SIG-M5 (cell line): Measurements from ENCODE around the gene EFCC1.

ENCODE experiments used
- DNase-seq: peaks from one replicate; lab custom pipeline; 2025; lab: John Stamatoyannopoulos, UW

Gene EFCC1

DNA sequence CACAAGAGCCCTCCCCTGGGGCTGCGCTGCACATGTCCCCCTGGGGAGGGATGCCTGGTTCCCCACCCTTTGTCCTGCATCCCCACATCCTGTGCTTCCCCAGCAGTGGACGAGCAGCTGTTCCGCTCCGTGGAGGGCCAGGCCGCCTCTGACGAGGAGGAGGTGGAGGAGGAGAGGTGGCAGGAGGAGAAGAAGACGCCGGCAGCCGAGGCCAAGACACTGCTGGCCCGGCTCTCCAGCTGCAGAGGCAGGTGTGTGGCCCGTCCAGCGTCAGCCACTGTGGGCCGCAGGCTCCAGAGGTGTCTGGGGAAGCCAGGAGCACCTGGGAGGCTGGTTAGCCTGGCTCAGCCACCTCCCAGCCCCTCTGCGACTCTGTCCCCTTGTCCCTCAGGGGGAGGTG lies 31.6 kb downstream of the EFCC1 start:
- DNase-seq: no peak

DNA sequence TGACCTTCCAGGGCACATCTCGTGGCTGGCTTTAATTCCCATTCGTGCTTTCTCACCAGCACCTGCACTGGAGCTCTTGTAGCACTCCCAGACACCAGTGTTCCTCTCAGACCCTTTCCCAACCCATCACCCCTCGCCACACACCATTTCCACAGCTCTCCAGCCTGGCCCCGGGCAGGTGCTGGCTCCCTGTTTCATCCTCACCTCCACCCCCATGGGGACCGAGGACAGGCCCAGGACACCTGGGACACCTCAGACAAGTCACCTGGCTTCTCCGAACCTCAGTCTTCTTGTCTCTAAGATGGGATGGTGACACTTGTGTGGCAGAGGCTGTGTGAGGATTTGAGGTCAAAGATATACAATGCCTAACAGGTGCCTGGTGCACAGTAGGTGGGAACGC lies 32.0 kb downstream of the EFCC1 start:
- DNase-seq: no peak

DNA sequence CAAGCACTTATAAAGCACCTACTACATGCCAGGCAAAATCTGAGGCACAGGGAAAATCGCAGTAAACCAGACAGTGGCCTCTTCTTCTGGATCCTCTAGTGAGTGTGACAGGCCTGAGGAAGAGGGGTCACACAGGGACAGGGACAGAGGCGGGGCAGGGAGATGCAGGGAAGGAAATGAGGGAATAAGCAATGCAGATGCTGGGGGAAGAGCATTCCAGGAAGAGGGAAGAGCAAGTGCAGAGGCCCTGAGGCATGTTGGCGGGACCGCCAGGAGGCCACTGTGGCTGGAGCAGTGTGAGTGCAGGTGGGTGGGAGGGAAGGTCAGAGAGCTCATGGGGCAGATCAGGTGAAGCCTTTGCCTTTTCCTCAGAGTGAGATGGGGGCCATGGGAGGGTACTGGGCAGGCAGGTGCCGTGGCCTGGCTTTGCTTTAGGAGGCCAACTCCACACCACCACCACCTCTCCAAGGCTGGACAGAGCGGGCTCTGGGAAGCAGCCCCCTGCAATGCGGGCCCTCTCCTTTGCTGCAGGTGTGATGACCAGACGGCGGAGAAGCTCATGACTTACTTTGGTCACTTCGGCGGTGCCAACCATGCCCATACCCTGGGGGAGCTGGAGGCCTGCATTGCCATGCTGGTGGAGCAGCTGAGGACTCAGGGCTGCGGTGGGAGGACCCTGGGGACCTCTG lies 32.7 kb downstream of the EFCC1 start:
- no peak for DNase-seq

DNA sequence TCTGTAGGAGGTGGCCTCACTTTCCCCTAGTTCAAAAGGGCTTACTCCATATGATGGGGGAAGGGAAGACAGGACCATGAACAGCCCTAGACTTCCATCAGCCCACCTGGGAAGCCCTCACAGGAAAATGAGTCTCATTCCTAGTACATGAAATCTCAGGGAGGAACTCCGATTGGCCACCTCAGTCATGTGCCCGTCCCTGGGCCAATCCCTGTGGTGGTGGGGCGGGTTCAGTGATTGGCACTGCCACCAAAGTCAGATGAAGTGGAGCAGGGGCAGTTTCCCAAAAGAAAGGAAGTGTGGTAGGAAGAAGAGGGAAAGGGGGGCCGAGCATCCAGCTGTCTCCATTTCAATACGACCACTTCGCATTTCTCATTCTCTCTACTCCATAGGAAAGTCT lies 33.5 kb downstream of the EFCC1 start:
- no peak for DNase-seq

DNA sequence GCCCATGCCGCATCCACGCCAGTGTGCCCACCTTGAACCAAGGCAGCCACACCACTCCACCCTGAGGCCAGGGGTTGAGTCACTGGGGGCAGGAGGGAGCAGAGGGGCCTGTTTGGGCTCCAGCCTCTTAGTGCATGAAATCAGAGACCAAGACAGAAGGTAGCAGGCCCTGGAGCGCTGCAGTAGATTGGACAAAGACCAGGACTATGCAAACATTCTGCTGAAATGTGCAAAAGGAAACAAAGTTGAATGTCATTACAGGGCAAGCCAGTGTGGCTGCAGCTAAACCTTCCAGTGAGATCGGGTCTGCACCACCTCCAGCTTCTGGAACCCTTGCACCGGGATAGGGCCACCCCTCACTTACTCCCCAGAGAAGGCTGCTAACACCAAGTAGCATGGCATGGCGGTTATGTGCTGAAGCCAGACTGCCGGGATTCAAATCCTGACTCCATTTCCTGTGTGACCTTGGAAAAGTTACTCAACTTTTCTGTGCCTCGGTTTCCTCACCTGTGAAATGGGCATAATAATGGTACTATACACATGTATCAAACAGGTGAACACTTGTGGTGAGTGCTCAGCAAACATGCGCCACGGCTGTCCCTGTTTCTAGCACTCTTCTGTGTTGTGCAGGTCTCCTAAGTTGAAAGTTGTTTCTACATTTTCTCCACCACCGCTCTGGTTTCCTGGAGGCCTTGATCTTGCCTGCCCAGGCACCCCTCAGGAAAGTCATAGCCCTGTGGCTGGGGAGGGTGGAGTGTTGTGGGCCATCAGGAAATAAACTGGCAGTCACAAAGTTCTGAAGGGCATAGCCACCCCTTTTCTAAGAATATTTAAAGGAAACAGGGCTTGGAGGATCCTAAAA lies 34.5 kb downstream of the EFCC1 start:
- DNase-seq: no peak

DNA sequence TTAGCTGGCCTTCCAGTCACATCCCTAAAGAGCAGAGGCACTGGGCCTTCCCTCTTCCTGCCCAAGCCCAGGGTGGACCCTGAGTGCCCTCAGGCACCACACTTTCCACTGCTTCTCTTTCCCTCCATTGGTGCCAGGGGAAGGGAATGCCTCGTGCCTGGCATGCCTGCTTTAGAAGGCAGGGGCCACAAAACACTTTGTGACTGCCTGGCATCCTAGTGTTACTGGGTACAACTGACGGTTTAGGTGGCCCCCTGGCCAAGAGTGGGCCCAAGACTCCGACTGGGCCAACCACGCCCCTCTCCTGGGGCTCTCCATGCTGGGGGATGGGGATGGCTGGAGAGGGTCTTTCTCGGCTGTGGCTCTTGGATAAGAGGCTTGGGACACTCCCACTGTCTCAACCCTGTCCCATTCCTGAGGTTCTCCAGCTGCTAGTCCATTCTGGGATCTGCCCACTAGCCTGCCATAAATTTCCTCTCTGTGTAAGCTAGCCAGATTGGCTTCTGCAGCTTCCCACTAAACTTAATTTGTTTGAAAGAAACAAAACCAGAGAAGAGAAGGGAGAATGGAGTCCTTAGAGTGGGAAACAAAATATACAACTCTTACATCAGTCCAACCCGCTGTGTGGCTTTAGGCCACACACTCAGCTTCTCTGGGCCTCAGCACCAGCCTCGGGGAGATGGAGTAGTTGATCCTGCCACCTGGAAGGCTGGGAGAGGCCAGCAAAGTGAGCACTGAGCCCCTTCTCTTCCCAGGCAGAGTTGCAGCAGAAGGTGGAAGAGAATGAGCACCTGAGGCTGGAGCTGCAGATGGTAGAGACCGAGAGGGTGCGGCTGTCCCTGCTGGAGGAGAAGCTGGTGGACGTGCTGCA lies 35.4 kb downstream of the EFCC1 start:
- DNase-seq: no peak

DNA sequence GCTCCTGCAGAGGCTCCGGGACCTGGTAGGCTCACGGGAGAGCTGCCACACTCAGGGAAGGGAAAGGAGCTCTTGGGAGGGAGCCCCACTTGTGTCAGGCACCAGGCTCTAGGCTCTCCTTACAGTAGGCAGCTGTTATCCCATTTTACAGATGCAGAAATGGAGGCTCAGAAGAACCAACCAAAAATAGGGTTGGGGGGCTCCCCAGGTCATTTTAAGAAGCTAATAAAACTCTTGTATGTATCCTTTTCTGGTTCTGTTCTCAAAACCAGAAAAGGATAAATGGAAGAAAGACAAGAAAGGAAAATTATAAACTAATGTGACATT lies 36.0 kb downstream of the EFCC1 start:
- DNase-seq: no peak

DNA sequence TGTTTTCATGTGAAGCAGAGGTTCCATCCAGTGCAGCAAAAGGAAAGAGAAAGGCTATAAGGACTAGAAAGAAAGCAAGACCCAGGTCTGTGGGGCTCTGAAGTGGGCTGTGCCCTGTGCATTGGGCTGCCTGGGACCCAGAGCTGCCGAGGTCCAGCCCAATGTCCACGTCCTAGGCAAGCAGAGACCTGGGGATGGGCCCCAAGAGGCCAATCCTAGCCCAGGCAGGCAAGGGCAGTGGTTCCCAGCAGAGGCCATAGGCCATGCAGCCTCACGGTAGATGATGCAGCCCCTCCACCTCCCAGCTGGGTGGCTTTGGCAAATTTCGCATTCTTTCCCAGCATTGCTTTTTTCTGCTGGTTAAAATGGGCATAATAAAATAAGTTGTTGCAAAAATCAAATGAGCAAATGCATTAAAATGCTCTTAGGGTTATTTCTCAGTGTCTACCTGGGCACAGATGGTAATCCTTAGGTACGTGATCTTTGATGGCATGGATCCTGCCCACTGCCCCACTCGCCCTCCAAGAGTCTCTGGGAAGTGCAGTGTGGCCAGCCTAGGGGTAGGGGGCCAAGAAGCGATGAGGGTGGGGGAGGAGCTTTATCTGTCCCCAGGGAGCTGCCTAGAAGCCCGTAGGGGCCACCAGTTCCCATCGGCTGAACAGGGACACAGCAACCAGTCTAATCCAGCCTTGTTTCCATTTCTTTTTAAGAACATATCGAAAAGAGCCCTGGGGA lies 37.2 kb downstream of the EFCC1 start:
- DNase-seq: no peak

DNA sequence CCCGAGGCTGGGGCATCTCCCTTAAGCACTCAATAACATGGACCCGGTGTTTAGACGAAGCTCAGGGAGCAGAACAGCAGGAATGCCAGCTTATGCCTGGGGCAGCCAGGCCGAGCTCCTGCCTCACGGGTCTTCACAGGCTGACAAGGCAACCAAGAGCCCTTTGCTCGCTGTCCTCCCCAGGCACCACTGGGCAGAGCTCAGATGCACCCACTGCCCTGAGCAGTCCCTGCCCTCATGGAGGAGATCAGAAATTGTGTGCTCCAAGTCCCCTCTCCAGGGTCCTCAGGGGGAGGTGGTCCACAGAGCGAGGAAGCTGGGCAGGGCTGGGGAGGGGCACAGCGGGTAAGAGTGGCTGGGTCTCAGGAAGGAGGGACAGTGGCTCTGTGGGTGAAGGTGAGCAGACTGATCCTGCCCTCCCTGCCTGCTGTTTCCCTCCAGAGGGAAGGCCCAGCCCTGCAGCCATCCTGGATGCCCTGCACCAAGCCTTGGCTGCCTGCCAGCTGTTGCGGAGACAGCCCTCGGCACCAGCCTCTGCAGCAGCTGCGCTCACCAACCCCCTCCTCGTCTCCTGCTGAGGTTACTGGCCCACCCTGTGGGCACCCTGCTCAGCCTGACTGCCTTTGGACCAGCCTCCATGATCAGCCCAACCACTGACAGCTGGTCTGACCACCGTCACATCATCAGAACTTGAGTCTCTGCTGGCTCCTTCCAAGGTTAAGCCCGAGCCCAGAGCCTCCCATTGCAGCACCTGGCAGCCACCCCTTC lies 38.4 kb downstream of the EFCC1 start:
- no peak for DNase-seq

DNA sequence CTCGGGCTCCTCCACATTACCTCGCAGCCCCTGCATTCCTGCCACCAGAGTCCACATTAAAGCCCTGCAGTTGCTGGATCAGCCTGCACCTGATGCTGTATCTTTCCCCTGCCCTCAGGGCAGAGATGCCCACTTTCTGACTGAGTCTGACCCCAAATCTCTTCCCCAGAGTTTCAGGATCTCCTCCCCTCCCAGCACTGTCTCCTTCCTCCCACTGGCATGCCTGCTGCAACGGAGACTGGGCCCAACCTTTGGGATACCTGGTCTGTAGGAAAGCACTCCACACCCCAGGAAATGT lies 38.9 kb downstream of the EFCC1 start:
- DNase-seq: no peak

DNA sequence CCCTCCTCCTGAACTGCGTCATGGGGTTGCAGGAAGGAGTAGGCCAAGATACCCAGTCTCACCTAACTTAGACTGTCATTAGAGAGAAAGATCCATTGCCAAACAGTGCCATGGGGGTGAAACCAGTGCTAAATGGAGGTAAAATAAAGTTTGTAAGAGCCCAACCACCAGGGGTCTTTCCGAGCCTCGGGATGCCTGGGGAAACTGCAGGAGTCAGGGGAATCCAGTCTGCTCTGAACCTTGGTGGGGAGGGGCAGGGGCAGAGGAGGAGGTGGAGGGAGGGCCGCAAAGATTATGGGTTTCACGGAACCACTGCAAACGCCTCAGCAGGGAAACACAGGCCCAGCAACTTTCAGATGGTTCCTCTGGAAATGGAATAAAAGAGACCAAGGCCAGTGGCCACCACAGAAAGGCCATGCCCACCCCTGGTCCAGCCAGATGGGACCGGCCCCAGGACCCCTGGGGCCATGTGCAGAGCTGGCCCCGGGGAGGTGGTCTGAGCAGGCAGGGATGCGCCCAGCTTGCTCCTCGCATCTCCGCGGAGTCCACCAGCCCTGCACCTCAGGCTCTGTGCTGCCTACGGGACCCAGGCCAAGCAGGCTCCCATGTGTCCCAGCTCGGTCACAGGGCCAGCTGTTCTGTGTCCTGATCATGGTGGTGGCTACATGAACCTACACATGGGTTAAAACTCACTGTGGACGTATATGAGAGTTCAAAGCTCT lies 39.6 kb downstream of the EFCC1 start:
- no peak for DNase-seq

DNA sequence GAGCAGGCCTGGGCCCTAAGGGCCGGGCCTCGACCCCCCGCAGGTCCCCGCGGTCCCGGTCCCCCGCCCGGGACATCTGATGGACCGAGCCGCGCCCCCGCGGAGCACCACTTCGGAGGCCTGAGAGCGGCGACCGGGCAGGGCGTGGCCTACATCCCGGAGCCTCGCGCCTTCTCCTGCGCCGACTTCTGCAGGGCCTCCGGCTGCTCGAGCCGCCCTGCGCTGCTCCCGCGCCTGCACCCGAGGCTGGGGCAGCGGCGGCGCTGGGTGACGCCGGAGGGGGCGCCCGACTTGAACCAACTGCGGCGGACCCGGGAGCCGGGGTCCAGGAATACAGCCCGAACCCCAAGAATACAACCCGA lies 44.6 kb downstream of the EFCC1 start:
- DNase-seq: no peak

DNA sequence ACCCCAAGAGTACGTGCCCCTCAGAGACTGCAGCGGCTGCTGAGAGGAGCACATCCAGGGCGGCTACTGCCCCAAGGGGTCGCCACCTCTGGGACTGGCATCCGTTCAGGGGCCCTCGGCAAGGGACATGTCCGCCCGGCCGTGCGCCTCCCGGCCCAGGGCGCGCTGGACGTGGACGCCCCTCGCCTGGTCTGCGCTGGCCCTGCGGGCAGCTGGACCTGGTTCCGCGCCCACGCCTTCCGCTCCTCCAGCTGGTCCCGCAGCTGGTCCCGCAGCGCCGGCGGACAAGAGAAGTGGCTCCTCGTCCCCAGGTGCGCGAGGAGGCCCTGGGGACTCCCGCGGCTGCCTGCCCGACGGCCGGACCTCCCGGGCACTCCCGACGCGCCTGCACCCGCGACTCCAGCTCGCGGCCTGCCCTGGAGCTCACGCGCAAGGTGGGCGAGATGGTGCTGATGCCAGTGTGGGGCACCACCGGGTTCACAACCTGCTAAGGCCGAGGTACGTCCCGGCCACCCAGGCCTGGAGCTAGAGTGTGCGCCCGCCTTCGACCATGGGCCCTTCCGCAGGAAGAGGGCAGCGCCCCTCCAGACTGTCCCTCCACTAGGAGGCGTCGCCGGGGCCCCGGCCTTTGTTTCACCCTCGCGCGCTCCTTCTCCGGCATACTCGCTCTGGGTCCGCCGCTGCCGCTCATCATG lies 45.1 kb downstream of the EFCC1 start:
- DNase-seq: no peak

DNA sequence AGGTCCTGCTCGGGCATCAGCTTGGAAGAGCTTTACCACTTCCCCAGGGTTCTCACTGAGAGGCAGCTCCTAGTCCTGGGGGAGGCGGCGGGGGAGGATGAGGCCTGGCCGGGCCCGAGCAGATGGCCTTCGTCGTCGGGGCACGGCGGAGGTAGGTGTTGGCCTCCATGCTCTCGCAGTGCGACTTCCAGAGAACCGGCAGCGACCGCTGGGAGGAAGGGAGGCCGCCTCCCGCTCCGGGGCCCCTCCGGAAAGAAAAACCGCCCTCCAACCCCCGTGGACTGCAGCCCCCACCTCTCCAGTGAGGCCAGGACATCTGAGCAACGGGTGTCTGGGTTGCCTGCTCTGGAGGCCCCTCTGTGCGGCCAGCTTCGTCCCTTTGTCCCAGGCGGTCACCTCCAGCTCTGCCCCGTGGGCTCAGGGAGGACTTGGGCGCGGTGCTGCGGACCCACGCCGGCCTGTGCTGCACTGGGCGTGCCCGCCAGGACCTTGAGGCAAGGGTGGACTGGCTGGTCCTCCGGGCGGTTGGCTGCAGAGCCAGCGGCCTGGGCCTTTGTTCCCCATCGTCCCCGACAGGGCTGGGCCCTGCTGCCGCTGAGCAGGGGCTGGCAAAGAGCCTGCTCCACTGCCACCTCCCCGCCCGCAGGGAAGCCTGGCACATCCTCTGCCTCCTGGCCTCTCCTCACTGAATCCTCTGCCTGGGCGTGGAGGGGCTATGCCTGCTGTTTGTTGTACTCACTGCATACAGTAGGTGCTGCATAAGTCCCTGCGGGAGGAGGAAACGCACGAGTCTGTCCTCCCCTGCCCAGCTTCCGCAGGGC lies 45.8 kb downstream of the EFCC1 start:
- DNase-seq: no peak

DNA sequence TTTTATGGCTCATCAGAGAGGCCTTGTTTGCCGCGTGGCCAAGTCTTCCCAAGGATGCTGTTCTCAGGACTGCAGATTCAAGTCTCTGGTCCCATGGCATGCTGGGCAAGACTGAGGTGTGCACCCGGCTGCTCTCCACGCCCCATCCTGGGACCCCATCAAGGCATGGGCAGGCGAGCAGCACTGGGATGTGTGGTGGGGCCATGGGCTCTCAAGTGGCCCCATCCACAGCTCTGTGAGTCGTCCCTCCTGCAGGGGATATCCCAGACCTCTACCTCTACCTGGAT lies 46.4 kb downstream of the EFCC1 start:
- no peak for DNase-seq

DNA sequence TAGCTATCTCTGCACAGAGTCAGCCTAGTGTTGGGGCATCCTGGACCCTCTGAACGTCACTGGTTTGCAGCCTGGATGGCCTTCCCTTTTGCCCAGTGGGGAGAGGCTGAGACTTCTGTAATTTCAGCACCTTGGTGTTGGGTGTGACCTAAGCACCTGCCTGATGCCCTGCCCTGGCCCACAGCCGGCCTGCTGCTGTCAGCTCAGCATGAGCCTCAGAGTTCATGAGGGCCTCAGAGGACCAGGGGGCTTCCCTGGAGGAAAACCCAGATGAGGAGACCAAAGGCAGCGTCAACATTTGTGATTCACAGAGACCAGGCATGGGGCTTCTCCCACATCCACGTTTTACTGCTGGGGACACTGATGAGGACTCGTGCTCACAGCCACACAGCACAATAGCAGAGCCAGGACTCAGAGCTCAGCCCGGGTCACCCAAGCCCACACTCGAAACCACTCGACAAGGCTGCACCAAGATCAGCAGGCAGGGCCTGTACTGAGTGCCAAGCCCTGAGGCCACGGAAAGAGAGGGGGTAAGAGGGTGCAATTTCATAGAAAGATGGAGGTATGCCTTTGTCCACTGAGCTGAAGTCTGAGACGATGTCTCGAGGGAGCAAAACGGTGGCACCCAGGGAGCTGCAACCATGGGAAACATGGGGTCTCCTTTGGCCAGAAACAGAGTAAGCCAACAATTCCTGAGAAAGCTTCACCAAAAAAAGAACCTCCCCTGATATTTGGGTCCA lies 49.6 kb downstream of the EFCC1 start:
- DNase-seq: no peak

DNA sequence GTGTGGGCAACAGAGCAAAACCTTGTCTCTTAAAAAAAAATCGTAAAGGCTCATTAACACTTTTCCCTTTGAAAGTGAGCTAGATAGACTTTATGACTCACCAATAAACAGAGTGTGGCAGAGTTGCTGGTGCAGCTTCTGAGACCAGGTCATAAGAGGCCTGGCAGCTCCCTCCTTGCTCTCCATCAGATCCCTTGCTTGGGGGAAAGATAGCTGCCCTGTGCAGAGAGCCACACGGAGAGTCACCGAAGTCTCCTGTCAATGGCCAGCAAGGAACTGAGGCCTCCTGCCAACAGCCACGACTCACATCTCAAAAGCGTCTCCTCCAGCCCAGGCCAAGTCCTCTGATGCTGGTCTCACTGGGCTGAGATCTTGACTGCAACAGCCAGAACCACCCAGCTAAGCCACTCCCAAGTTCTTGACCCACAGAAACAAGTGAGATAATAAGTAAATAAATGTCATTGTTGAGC lies 50.8 kb downstream of the EFCC1 start:
- DNase-seq: no peak

DNA sequence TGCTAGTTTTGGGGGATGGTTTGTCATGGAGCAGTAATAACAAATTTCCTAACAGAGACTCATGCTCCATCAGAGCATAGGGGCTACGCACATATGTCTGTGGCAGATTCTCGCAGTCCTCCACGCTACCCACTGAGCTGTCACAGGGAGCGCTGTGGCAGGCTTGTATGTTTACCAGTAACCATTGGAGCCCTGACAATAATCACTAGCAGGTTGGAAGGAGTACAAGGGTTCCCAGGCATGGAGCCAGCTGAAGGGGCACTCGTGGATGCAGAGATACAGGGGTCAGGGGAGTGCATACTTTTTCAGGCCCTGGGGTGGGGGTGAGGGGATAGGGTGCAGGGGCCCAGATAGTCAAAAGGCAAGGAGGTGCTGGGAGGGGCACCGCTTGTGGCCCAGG lies 51.6 kb downstream of the EFCC1 start:
- no peak for DNase-seq

DNA sequence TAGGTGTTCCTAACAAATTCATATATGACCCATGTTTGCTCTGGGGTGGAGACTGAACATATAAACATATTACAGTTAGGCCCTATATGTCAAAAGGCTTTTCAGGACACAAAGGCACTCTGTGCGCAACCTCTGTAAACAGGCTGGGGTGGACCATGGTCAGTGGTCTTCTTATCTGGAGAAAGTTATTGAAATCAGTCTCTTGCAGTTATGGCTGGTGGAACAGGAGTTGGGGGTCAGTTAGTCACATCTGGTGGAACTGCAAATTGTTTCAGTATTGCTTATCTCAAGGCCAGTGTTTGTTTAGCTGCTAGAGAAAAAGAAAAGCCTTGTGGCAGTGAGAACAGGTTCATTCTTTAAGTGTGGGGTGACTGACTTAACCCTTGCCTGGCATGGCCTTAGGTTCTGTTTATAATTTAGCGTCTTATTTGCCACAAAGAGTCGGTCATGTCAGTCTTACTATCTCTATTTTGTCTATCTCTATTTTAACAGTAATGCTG lies 53.6 kb downstream of the EFCC1 start:
- no peak for DNase-seq
